GM23338 (cell line): ENCODE results near the gene OLFML3. TPM values are rescaled to one million over a fixed set of nuclear protein-coding genes. Genes with fewer than 3 reads are reported as not detected.

Source experiments
- ATAC-seq: fragments of 200-7000 bp; cut with Tn5 transposase; 3 replicates; pipeline ENCODE4 v1.9.1; 2020
- DNase-seq: peaks from one replicate; pipeline ENCODE4 v3.0.0-alpha.2; 2015; ENCODE audit warnings: low spot score
- H2AFZ ChIP-seq: fragments of 200-600 bp; sonication (generic); 2 replicates; pipeline ENCODE4 v1.8.0; 2016; ENCODE audit warnings: antibody characterized with exemption, mild to moderate bottlenecking, moderate library complexity
- H3F3A ChIP-seq: fragments of 200-600 bp; sonication (generic); replicated peaks from 2 replicates; pipeline ENCODE4 v1.8.0; 2017; ENCODE audit warnings: antibody characterized with exemption, mixed run types, low read depth
- H3K27ac ChIP-seq: fragments of 200-600 bp; sonication (generic); 2 replicates; pipeline ENCODE4 v1.6.1; 2016; ENCODE audit warnings: low read depth
- H3K27me3 ChIP-seq: fragments of 200-600 bp; sonication (generic); 2 replicates; pipeline ENCODE4 v1.8.0; 2016; ENCODE audit warnings: mild to moderate bottlenecking, mixed run types, moderate library complexity; ENCODE audit not compliant: insufficient read depth
- H3K36me3 ChIP-seq: fragments of 200-600 bp; sonication (generic); 2 replicates; pipeline ENCODE4 v1.8.0; 2016; ENCODE audit warnings: mild to moderate bottlenecking; ENCODE audit not compliant: insufficient read depth
- H3K4me1 ChIP-seq: fragments of 200-600 bp; sonication (generic); 2 replicates; pipeline ENCODE4 v1.8.0; 2016; ENCODE audit warnings: mild to moderate bottlenecking, moderate library complexity; ENCODE audit not compliant: insufficient read depth
- H3K4me2 ChIP-seq: fragments of 200-600 bp; sonication (generic); 2 replicates; pipeline ENCODE4 v1.7.1; 2017; ENCODE audit warnings: mixed run types
- H3K4me3 ChIP-seq: fragments of 200-600 bp; sonication (generic); 2 replicates; pipeline ENCODE4 v1.6.1; 2016; ENCODE audit warnings: mixed run types
- H3K79me2 ChIP-seq: fragments of 200-600 bp; sonication (generic); replicated peaks from 2 replicates; pipeline ENCODE4 v1.8.0; 2017; ENCODE audit warnings: mild to moderate bottlenecking; ENCODE audit not compliant: insufficient read depth
- H3K9me2 ChIP-seq: fragments of 200-600 bp; sonication (generic); 2 replicates; pipeline ENCODE4 v1.8.0; 2017; ENCODE audit not compliant: insufficient read depth
- H4K20me1 ChIP-seq: fragments of 200-600 bp; sonication (generic); replicated peaks from 2 replicates; pipeline ENCODE4 v1.8.0; 2017; ENCODE audit warnings: mild to moderate bottlenecking; ENCODE audit not compliant: insufficient read depth
- H3K27ac Mint-ChIP-seq: 2 replicates; pipeline ENCODE4 v1.8.0; 2020; ENCODE audit warnings: inconsistent platforms, mild to moderate bottlenecking, moderate library complexity, mixed read lengths
- H3K27me3 Mint-ChIP-seq: 3 replicates; pipeline ENCODE4 v1.8.0; 2022; ENCODE audit warnings: low read depth, mild to moderate bottlenecking, moderate library complexity, mixed read lengths, inconsistent platforms; ENCODE audit not compliant: insufficient read depth, poor library complexity
- H3K36me3 Mint-ChIP-seq: 3 replicates; pipeline ENCODE4 v1.8.0; 2021; ENCODE audit warnings: low read depth, mild to moderate bottlenecking, inconsistent platforms, moderate library complexity, mixed read lengths
- H3K4me1 Mint-ChIP-seq: 3 replicates; pipeline ENCODE4 v1.8.0; 2020; ENCODE audit warnings: mild to moderate bottlenecking, inconsistent platforms, mixed read lengths
- H3K4me3 Mint-ChIP-seq: 3 replicates; pipeline ENCODE4 v1.8.0; 2021; ENCODE audit warnings: moderate library complexity, mild to moderate bottlenecking, inconsistent platforms, mixed read lengths
- H3K9me3 Mint-ChIP-seq: 3 replicates; pipeline ENCODE4 v1.8.0; 2020; ENCODE audit warnings: moderate library complexity, mild to moderate bottlenecking, inconsistent platforms, mixed read lengths
- CREB1 ChIP-seq: fragments of 250-450 bp; sonication (Bioruptor Pico); IDR thresholded peaks from 2 replicates; pipeline ENCODE4 v1.5.0; 2020; ENCODE audit warnings: low read depth, mild to moderate bottlenecking, moderate library complexity
- CTCF ChIP-seq, 2 experiments: fragments of 200-600 bp in 1 of 2; sonication (generic) in 1 of 2; conservative IDR thresholded peaks; 2 replicates each; pipeline versions ENCODE4 v1.5.1 to v1.6.1; 2016 to 2017; ENCODE audit warnings: antibody characterized with exemption in 2 of 2, low read depth in 2 of 2, mild to moderate bottlenecking in 2 of 2, moderate library complexity in 1 of 2
- ETS1 ChIP-seq: IDR thresholded peaks from 2 replicates; pipeline ENCODE4 v1.6.1; 2016; ENCODE audit warnings: antibody characterized with exemption
- EZH2 ChIP-seq: fragments of 200-600 bp; sonication (generic); IDR thresholded peaks from one replicate; pipeline ENCODE4 v1.8.0; 2017; ENCODE audit warnings: antibody characterized with exemption, mild to moderate bottlenecking, low read depth; ENCODE audit not compliant: unreplicated experiment
- EZH2phosphoT487 ChIP-seq: fragments of 200-600 bp; sonication (generic); IDR thresholded peaks from one replicate; pipeline ENCODE4 v1.8.1; 2018; ENCODE audit warnings: antibody characterized with exemption; ENCODE audit not compliant: unreplicated experiment
- JUNB ChIP-seq: IDR thresholded peaks from one replicate; pipeline ENCODE4 v1.6.1; 2016; ENCODE audit warnings: antibody characterized with exemption; ENCODE audit not compliant: unreplicated experiment
- NANOG ChIP-seq: IDR thresholded peaks from 2 replicates; pipeline ENCODE4 v1.6.1; 2016; ENCODE audit warnings: antibody characterized with exemption, borderline replicate concordance
- POLR2AphosphoS5 ChIP-seq: IDR thresholded peaks from 2 replicates; pipeline ENCODE4 v1.6.1; 2016; ENCODE audit warnings: antibody characterized with exemption, low read depth
- REST ChIP-seq: IDR thresholded peaks from one replicate; pipeline ENCODE4 v1.6.1; 2018; ENCODE audit warnings: antibody characterized with exemption; ENCODE audit not compliant: unreplicated experiment
- STAT1 ChIP-seq: IDR thresholded peaks from one replicate; pipeline ENCODE4 v1.6.1; 2016; ENCODE audit warnings: antibody characterized with exemption; ENCODE audit not compliant: unreplicated experiment
- ZNF114 ChIP-seq: fragments of 250-450 bp; sonication (Bioruptor Pico); IDR thresholded peaks from 2 replicates; pipeline ENCODE4 v1.5.0; 2020; ENCODE audit warnings: mild to moderate bottlenecking, moderate library complexity
- ZNF331 ChIP-seq: fragments of 250-450 bp; sonication (Bioruptor Pico); IDR thresholded peaks from 2 replicates; pipeline ENCODE4 v1.5.0; 2020; ENCODE audit warnings: low read depth, mild to moderate bottlenecking, moderate library complexity
- ZNF462 ChIP-seq: fragments of 250-450 bp; sonication (Bioruptor Pico); IDR thresholded peaks from 2 replicates; pipeline ENCODE4 v1.5.0; 2020; ENCODE audit warnings: mild to moderate bottlenecking, moderate library complexity
- polyA plus RNA-seq: library from polyadenylated mRNA; unstranded; fragments of >200 nt; fragmentation: Nextera tagmentation; extraction: Ambion mirVana; gene quantifications from 2 replicates; pipeline ENCODE4 v1.2.1, GENCODE V29; 2016
- total RNA-seq: library from RNA; depleted of rRNA; stranded (reverse); fragments of >200 nt; shearing (Covaris generic); gene quantifications from 2 replicates; pipeline ENCODE4 v1.2.3, GENCODE V29; 2014

The OLFML3 gene
- total and polyA plus RNA-seq, 2 experiments from 2014 or later = 42.8 to 69.9 TPM

- no peak overlapping the region for H2AFZ ChIP-seq
Observed at GRCh38 chr1:113982949-113983348, 3.7 kb downstream of the OLFML3 start.

More at GRCh38 chr1:113982949-113983348, 3.7 kb downstream of the OLFML3 start:
- Histone ChIP-seq H3K79me2 (peaks cover 10% of the 10 kb centered on the region; the same call in 1 of the 2 replicates), H3K9me2 (no peaks in the 10 kb centered on the region), H3K27me3 (no peaks in the 10 kb centered on the region), H3K4me1 (peaks cover 33% of the 10 kb centered on the region), H4K20me1 (no peaks in the 10 kb centered on the region), H3F3A (peaks cover 5% of the 10 kb centered on the region; the same call in 1 of the 2 replicates), H3K4me2 (no peak overlapping the region; the same call in 1 of the 2 replicates), H3K27ac (no peak overlapping the region), H3K36me3 (peaks cover 3% of the 10 kb centered on the region; the same call in 1 of the 2 replicates), H3K4me3 (no peak overlapping the region)
- H3K27me3 Mint-ChIP-seq = peaks cover 26% of the 10 kb centered on the region
- H3K36me3 Mint-ChIP-seq = peaks cover 67% of the 10 kb centered on the region
- no peak for DNase-seq
- peaks cover 44% of the 10 kb centered on the region for H3K9me3 Mint-ChIP-seq
- H3K27ac Mint-ChIP-seq = no peak overlapping the region
- peaks cover 58% of the 10 kb centered on the region for H3K4me1 Mint-ChIP-seq
- no peak for TF ChIP-seq CREB1 (CRISPR knock-in tag)
- TF ChIP-seq EZH2phosphoT487 = no peak
- no peak for TF ChIP-seq ZNF114
- TF ChIP-seq EZH2 = no peak
- no peak for TF ChIP-seq ETS1
- no peak for TF ChIP-seq REST
- TF ChIP-seq NANOG = no peak
- TF ChIP-seq STAT1 = no peak
- TF ChIP-seq ZNF331 (CRISPR knock-in tag) = no peak
- no peak for TF ChIP-seq JUNB
- no peak for TF ChIP-seq ZNF462 (CRISPR knock-in tag)
- TF ChIP-seq CTCF (conservative IDR thresholded peaks at IDR 0.05; ENCODE audit: low read depth in 2 of 2) = no peak
- no peak for TF ChIP-seq POLR2AphosphoS5
- H3K4me3 Mint-ChIP-seq = no peak overlapping the region
- ATAC-seq = no peak
